Neural progenitor cell (in vitro differentiated cells): Measurements from ENCODE around the gene KRTAP22-1. TPM values are rescaled to one million over a fixed set of nuclear protein-coding genes. Genes with fewer than 3 reads are reported as not detected.

Source experiments
- DNase-seq: peaks from one replicate; pipeline ENCODE4 v3.0.0-alpha.2; 2016; ENCODE audit warnings: low spot score
- H2AFZ ChIP-seq: fragments of 200-600 bp; sonication (generic); replicated peaks from 2 replicates; pipeline ENCODE4 v1.6.1; 2016; ENCODE audit warnings: antibody characterized with exemption
- H3F3A ChIP-seq: fragments of 200-600 bp; sonication (generic); 2 replicates; pipeline ENCODE4 v1.6.1; 2016; ENCODE audit warnings: antibody characterized with exemption, low read depth
- H3K27ac ChIP-seq: fragments of 200-600 bp; sonication (generic); 2 replicates; pipeline ENCODE4 v1.5.1; 2016; ENCODE audit warnings: mild to moderate bottlenecking
- H3K27me3 ChIP-seq: fragments of 200-600 bp; sonication (generic); 2 replicates; pipeline ENCODE4 v1.6.1; 2016; ENCODE audit warnings: mild to moderate bottlenecking, moderate library complexity
- H3K36me3 ChIP-seq: fragments of 200-600 bp; sonication (generic); 2 replicates; pipeline ENCODE4 v1.5.1; 2016
- H3K4me1 ChIP-seq: fragments of 200-600 bp; sonication (generic); 2 replicates; pipeline ENCODE4 v1.6.1; 2016; ENCODE audit warnings: mixed run types
- H3K4me2 ChIP-seq: fragments of 200-600 bp; sonication (generic); 2 replicates; pipeline ENCODE4 v1.6.1; 2016
- H3K4me3 ChIP-seq: fragments of 200-600 bp; sonication (generic); 2 replicates; pipeline ENCODE4 v1.5.1; 2016
- H3K79me2 ChIP-seq: fragments of 200-600 bp; sonication (generic); 2 replicates; pipeline ENCODE4 v1.6.1; 2016; ENCODE audit warnings: low read depth
- H3K9ac ChIP-seq: fragments of 200-600 bp; sonication (generic); 2 replicates; pipeline ENCODE4 v1.6.1; 2016
- H3K9me3 ChIP-seq: fragments of 200-600 bp; sonication (generic); 2 replicates; pipeline ENCODE4 v1.5.1; 2016; ENCODE audit warnings: low read depth
- H4K20me1 ChIP-seq: fragments of 200-600 bp; sonication (generic); 2 replicates; pipeline ENCODE4 v1.6.1; 2016; ENCODE audit warnings: low read depth
- H3K27ac Mint-ChIP-seq: 3 replicates; pipeline ENCODE4 v1.8.0; 2021; ENCODE audit warnings: mixed read lengths
- H3K27me3 Mint-ChIP-seq: 2 replicates; pipeline ENCODE4 v1.8.0; 2022; ENCODE audit warnings: low read depth, mild to moderate bottlenecking, inconsistent platforms, moderate library complexity, mixed read lengths; ENCODE audit not compliant: insufficient read depth
- H3K36me3 Mint-ChIP-seq: 3 replicates; pipeline ENCODE4 v1.8.0; 2021; ENCODE audit warnings: mixed read lengths
- H3K4me1 Mint-ChIP-seq: 3 replicates; pipeline ENCODE4 v1.8.0; 2021; ENCODE audit warnings: mixed read lengths
- H3K4me3 Mint-ChIP-seq: 3 replicates; pipeline ENCODE4 v1.8.0; 2021; ENCODE audit warnings: mild to moderate bottlenecking, moderate library complexity, mixed read lengths
- H3K9me3 Mint-ChIP-seq: 3 replicates; pipeline ENCODE4 v1.8.0; 2020; ENCODE audit warnings: mixed read lengths
- EZH2 ChIP-seq: fragments of 200-600 bp; sonication (generic); IDR thresholded peaks from 2 replicates; pipeline ENCODE4 v1.6.1; 2017; ENCODE audit warnings: antibody characterized with exemption, mild to moderate bottlenecking, moderate library complexity
- EZH2phosphoT487 ChIP-seq: fragments of 200-600 bp; sonication (generic); IDR thresholded peaks from 2 replicates; pipeline ENCODE4 v1.6.1; 2017; ENCODE audit warnings: antibody characterized with exemption
- total RNA-seq: library from RNA; depleted of rRNA; stranded (reverse); fragments of >200 nt; gene quantifications from 2 replicates; pipeline ENCODE4 v1.2.3, GENCODE V29; 2015; ENCODE audit warnings: low replicate concordance
- TF ChIP-seq, protein P1 (sequence below): fragments of 200-600 bp; sonication (generic); IDR thresholded peaks from 2 replicates; pipeline ENCODE4 v1.5.1; 2017; ENCODE audit warnings: antibody characterized with exemption, mild to moderate bottlenecking

KRTAP22-1 gene
- total RNA-seq, 1 donor from 2014 or later, result not detected

DNA sequence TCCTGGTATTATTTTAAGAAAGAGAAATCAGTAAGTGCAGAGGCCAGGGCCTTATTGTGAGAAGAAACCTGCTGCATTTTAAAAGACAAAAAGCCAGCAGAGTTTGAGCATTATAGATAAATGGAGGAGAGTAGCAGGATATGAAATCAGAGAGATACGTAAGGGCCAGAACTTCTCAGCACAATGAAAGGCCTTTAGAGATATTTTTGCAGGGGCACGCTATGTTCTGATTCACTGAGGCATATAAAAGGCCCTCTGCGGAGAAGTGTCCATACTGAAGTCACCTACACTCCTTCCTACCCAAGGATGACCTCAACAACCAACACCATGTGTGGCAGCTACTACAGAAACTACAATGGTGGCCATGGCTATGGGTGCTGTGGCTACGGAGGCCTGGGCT is 8.7 kb upstream of the KRTAP22-1 start, which contains the start of gene KRTAP6-3:
KRTAP6-3 (plus strand) TSS at position 301 of the 400 bp plus-strand sequence; CDS start at position 307, 6 bp downstream.
- Mint-ChIP-seq H3K4me1 (no peaks in the 10 kb centered on the region), H3K27me3 (no peaks in the 10 kb centered on the region), H3K36me3 (no peaks in the 10 kb centered on the region), H3K4me3 (no peak within 1 kb of the TSS), H3K9me3 (no peaks in the 10 kb centered on the region), H3K27ac (no peak within 1 kb of the TSS)
- Histone ChIP-seq H3K4me2 (no peak within 1 kb of the TSS), H3K9ac (no peak within 1 kb of the TSS), H3F3A (no peaks in the 10 kb centered on the region), H3K9me3 (peaks cover 5% of the 10 kb centered on the region), H3K27me3 (no peaks in the 10 kb centered on the region), H3K4me3 (no peak within 1 kb of the TSS), H4K20me1 (no peaks in the 10 kb centered on the region), H3K36me3 (peaks cover 4% of the 10 kb centered on the region), H3K79me2 (no peaks in the 10 kb centered on the region), H3K4me1 (no peaks in the 10 kb centered on the region), H3K27ac (no peak within 1 kb of the TSS), H2AFZ (no peak within 1 kb of the TSS)
- no peak for TF ChIP-seq EZH2phosphoT487
- TF ChIP-seq EZH2, result no peak
- TF ChIP-seq, protein P1, sequence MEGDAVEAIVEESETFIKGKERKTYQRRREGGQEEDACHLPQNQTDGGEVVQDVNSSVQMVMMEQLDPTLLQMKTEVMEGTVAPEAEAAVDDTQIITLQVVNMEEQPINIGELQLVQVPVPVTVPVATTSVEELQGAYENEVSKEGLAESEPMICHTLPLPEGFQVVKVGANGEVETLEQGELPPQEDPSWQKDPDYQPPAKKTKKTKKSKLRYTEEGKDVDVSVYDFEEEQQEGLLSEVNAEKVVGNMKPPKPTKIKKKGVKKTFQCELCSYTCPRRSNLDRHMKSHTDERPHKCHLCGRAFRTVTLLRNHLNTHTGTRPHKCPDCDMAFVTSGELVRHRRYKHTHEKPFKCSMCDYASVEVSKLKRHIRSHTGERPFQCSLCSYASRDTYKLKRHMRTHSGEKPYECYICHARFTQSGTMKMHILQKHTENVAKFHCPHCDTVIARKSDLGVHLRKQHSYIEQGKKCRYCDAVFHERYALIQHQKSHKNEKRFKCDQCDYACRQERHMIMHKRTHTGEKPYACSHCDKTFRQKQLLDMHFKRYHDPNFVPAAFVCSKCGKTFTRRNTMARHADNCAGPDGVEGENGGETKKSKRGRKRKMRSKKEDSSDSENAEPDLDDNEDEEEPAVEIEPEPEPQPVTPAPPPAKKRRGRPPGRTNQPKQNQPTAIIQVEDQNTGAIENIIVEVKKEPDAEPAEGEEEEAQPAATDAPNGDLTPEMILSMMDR, result no peak
- no peak for DNase-seq

DNA sequence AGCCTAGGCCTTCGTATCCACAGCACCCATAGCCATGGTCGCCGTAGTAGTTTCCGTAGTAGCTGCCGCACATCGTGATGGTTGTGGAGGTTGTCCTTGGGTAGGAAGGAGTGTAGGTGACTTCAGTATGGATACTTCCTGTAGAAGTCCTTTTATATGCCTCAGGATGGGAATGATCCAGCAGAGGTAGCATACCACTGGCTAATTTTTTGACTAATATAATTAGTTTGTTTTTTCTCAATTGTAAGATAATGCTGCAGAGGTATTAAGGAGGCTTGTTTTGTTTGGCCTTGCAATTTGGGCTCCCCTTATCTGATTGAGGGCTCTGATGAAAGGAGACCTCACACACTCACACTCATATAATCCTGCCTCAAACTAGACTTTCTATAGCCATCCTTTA is 2.1 kb upstream of the KRTAP22-1 start, which contains the start of gene KRTAP6-2:
KRTAP6-2 (minus strand) TSS at position 101 of the 400 bp plus-strand sequence; CDS start at position 73, 28 bp downstream.
- Histone ChIP-seq H3F3A (no peaks in the 10 kb centered on the region), H3K27ac (no peak within 1 kb of the TSS), H3K36me3 (no peaks in the 10 kb centered on the region), H3K4me1 (no peaks in the 10 kb centered on the region), H3K79me2 (no peaks in the 10 kb centered on the region), H3K9me3 (no peaks in the 10 kb centered on the region), H3K9ac (no peak within 1 kb of the TSS), H3K4me3 (no peak within 1 kb of the TSS), H4K20me1 (no peaks in the 10 kb centered on the region), H3K27me3 (no peaks in the 10 kb centered on the region), H2AFZ (no peak within 1 kb of the TSS), H3K4me2 (no peak within 1 kb of the TSS)
- DNase-seq, result no peak
- Mint-ChIP-seq H3K4me3 (no peak within 1 kb of the TSS), H3K4me1 (no peaks in the 10 kb centered on the region), H3K27me3 (no peaks in the 10 kb centered on the region), H3K9me3 (no peaks in the 10 kb centered on the region), H3K36me3 (no peaks in the 10 kb centered on the region), H3K27ac (no peak within 1 kb of the TSS)
- TF ChIP-seq EZH2phosphoT487 (no peak), EZH2 (no peak)
- TF ChIP-seq, protein P1, result no peak

DNA sequence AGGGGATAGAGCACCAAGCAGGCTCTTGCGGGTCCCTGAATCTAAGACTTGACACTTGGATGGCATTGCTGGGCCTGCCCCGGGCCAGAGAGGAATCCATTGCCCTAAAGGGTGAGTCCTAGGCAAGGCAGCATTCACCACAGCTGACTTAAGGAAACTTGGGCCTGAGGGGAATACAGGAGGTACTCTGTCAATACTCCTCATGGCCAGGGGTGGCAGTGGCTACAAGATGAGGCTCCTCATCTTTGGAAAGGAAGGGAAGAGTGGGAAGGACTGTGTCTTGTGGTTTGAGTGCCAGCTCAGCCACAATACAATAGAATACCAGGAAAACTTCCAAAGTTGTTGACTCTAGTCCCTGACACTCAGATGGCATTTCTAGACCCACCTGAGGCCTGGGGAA is 5.1 kb downstream of the KRTAP22-1 start:
- Histone ChIP-seq H3K27me3 (no peaks in the 10 kb centered on the region), H3K4me1 (no peaks in the 10 kb centered on the region), H3K27ac (no peak overlapping the region), H3K9ac (no peak overlapping the region), H4K20me1 (no peaks in the 10 kb centered on the region), H3K4me3 (no peak overlapping the region), H3K9me3 (peaks cover 5% of the 10 kb centered on the region), H2AFZ (no peak overlapping the region), H3K4me2 (no peak overlapping the region), H3K36me3 (no peaks in the 10 kb centered on the region), H3F3A (no peaks in the 10 kb centered on the region), H3K79me2 (no peaks in the 10 kb centered on the region)
- Mint-ChIP-seq H3K9me3 (no peaks in the 10 kb centered on the region), H3K27me3 (peaks cover 10% of the 10 kb centered on the region), H3K4me3 (no peak overlapping the region), H3K36me3 (no peaks in the 10 kb centered on the region), H3K4me1 (no peaks in the 10 kb centered on the region), H3K27ac (no peak overlapping the region)
- no peak for DNase-seq
- TF ChIP-seq, protein P1, result no peak
- TF ChIP-seq EZH2 (no peak), EZH2phosphoT487 (no peak)
